Spleen (tissue), 7 donors: Measurements from ENCODE around the gene MUTYH.

Experiments
- POLR2A ChIP-seq, 3 donors: fragments of 450-650 bp; IDR thresholded peaks; one replicate each; pipeline ENCODE4 v1.5.1; 2017; ENCODE audit warnings: antibody characterized with exemption in 3 of 3, mild to moderate bottlenecking in 1 of 3
- POLR2AphosphoS5 ChIP-seq, 3 donors: sonication (generic); formaldehyde crosslinking; IDR thresholded peaks; one replicate each; pipeline ENCODE4 v1.5.1; 2017; ENCODE audit warnings: antibody characterized with exemption in 3 of 3
- TF ChIP-seq, protein P1 (sequence below), 11 experiments: fragments of 200-600 bp in 7 of 11; fragments of 450-650 bp in 4 of 11; sonication (generic) in 4 of 11; IDR thresholded peaks in 8 of 11; conservative IDR thresholded peaks in 3 of 11; 1 replicate in 7 of 11; 2 replicates in 4 of 11; pipeline versions ENCODE4 v1.4.0 to v1.8.0; 2016 to 2021; ENCODE audit warnings: antibody characterized with exemption in 11 of 11, inconsistent platforms in 4 of 11, mild to moderate bottlenecking in 1 of 11
- donor health status: DM: no; HTN: no; CAD: no; lungs with moderate emphysema.
- donor health status: DM: no; HTN: no; CAD: no.
- donor health status: DM: no; HTN: no; CAD: no.

DNA sequence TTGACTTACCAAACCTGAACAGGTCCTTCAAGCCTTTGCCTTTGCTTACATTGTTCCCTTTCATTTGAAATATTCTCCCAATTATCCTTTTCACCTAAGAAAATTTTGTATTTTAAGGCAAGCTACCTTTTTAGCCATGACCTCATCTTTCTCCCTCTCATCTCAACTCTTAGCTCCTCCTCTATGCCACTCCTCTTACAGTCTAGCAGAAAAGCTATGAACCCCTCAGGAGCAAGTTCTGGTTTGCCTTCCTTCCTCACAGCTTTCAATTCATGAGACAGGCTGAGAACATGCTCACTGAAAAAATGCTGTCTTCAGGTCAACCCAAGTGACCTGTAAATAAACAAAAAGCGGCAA is 8.3 kb upstream of the MUTYH start:
- TF ChIP-seq, protein P1, sequence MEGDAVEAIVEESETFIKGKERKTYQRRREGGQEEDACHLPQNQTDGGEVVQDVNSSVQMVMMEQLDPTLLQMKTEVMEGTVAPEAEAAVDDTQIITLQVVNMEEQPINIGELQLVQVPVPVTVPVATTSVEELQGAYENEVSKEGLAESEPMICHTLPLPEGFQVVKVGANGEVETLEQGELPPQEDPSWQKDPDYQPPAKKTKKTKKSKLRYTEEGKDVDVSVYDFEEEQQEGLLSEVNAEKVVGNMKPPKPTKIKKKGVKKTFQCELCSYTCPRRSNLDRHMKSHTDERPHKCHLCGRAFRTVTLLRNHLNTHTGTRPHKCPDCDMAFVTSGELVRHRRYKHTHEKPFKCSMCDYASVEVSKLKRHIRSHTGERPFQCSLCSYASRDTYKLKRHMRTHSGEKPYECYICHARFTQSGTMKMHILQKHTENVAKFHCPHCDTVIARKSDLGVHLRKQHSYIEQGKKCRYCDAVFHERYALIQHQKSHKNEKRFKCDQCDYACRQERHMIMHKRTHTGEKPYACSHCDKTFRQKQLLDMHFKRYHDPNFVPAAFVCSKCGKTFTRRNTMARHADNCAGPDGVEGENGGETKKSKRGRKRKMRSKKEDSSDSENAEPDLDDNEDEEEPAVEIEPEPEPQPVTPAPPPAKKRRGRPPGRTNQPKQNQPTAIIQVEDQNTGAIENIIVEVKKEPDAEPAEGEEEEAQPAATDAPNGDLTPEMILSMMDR (IDR thresholded peaks at IDR 0.05 in 8 of 11, conservative IDR thresholded peaks at IDR 0.05 in 3 of 11) = no peak
- TF ChIP-seq POLR2A (IDR thresholded peaks at IDR 0.05) = no peak
- TF ChIP-seq POLR2AphosphoS5 (IDR thresholded peaks at IDR 0.05) = no peak
